HUES64 (cell line): ENCODE data around the gene XPOT.

Experiments used
- H3K27ac ChIP-seq: 2 replicates; pipeline ENCODE4 v1.7.0; 2013; ENCODE audit warnings: low read depth, low read length, inconsistent platforms
- H3K27me3 ChIP-seq: 2 replicates; pipeline ENCODE4 v1.6.1; 2013; ENCODE audit warnings: mild to moderate bottlenecking, low read length; ENCODE audit not compliant: insufficient read depth
- H3K36me3 ChIP-seq: 2 replicates; pipeline ENCODE4 v1.6.1; 2013; ENCODE audit warnings: mild to moderate bottlenecking, low read length; ENCODE audit not compliant: insufficient read depth
- H3K4me1 ChIP-seq: 2 replicates; pipeline ENCODE4 v1.6.1; 2013; ENCODE audit warnings: mild to moderate bottlenecking, low read length, moderate library complexity; ENCODE audit not compliant: insufficient read depth
- H3K4me3 ChIP-seq: 2 replicates; pipeline ENCODE4 v1.5.1; 2013; ENCODE audit warnings: mild to moderate bottlenecking, low read length, moderate library complexity
- H3K9ac ChIP-seq: 2 replicates; pipeline ENCODE4 v1.6.1; 2013; ENCODE audit warnings: mild to moderate bottlenecking, low read depth, low read length
- H3K9me3 ChIP-seq: 2 replicates; pipeline ENCODE4 v1.6.1; 2013; ENCODE audit warnings: low read depth, low read length; ENCODE audit not compliant: insufficient read depth
- WGBS: fragments of 150-250, 120-280 bp; methylation state at CpG from one replicate; pipeline ENCODE4 v1.1.7; 2013; ENCODE audit warnings: missing lambda C conversion rate; 5-methylcytosine and 5-hydroxymethylcytosine counted together

Gene XPOT

GRCh38 chr12:64427988-64428387, 23.8 kb downstream of the XPOT start:
- H3K36me3 ChIP-seq = peaks cover 100% of the 10 kb centered on the region
- WGBS = no CpG with 5 or more reads among the region's 1 CpG
- no peak overlapping the region for H3K9ac ChIP-seq
- H3K27me3 ChIP-seq = no peaks in the 10 kb centered on the region
- H3K27ac ChIP-seq = no peak overlapping the region
- H3K9me3 ChIP-seq = no peaks in the 10 kb centered on the region
- H3K4me1 ChIP-seq = no peaks in the 10 kb centered on the region
- no peak overlapping the region for H3K4me3 ChIP-seq

GRCh38 chr12:64428956-64429355, 24.8 kb downstream of the XPOT start:
- peaks cover 100% of the 10 kb centered on the region for H3K36me3 ChIP-seq
- 94% methylated on average over 4 of the region's 4 CpGs for WGBS

GRCh38 chr12:64430886-64431285, 26.7 kb downstream of the XPOT start:
- no peaks in the 10 kb centered on the region for H3K4me1 ChIP-seq
- no peaks in the 10 kb centered on the region for H3K27me3 ChIP-seq
- WGBS = 98% methylated on average over 2 of the region's 2 CpGs
- H3K4me3 ChIP-seq = no peak overlapping the region
- no peak overlapping the region for H3K27ac ChIP-seq
- peaks cover 100% of the 10 kb centered on the region for H3K36me3 ChIP-seq
- no peak overlapping the region for H3K9ac ChIP-seq
- no peaks in the 10 kb centered on the region for H3K9me3 ChIP-seq

More at GRCh38 chr12:64428956-64429355, 24.8 kb downstream of the XPOT start:
- Histone ChIP-seq H3K27ac (no peak overlapping the region), H3K9ac (no peak overlapping the region), H3K4me1 (no peaks in the 10 kb centered on the region), H3K4me3 (no peak overlapping the region), H3K9me3 (no peaks in the 10 kb centered on the region), H3K27me3 (no peaks in the 10 kb centered on the region)

- Histone ChIP-seq H3K4me1 (no peaks in the 10 kb centered on the region), H3K27ac (no peak overlapping the region), H3K4me3 (no peak overlapping the region), H3K9me3 (no peaks in the 10 kb centered on the region), H3K27me3 (no peaks in the 10 kb centered on the region), H3K9ac (no peak overlapping the region), H3K36me3 (peaks cover 99% of the 10 kb centered on the region)
- 100% methylated on average over 4 of the region's 4 CpGs for WGBS
Measured at GRCh38 chr12:64431791-64432190, 27.6 kb downstream of the XPOT start.

- Histone ChIP-seq H3K4me1 (no peaks in the 10 kb centered on the region), H3K27me3 (no peaks in the 10 kb centered on the region), H3K9ac (no peak overlapping the region), H3K4me3 (no peak overlapping the region), H3K27ac (no peak overlapping the region), H3K9me3 (no peaks in the 10 kb centered on the region), H3K36me3 (peaks cover 99% of the 10 kb centered on the region)
- WGBS = 96% methylated on average over 5 of the region's 5 CpGs
Measured at GRCh38 chr12:64433915-64434314, 29.7 kb downstream of the XPOT start.

- no peak overlapping the region for H3K9ac ChIP-seq
- 100% methylated on average over 1 of the region's 1 CpG for WGBS
- no peak overlapping the region for H3K4me3 ChIP-seq
- no peaks in the 10 kb centered on the region for H3K4me1 ChIP-seq
- no peaks in the 10 kb centered on the region for H3K27me3 ChIP-seq
- H3K9me3 ChIP-seq = no peaks in the 10 kb centered on the region
- no peak overlapping the region for H3K27ac ChIP-seq
- peaks cover 97% of the 10 kb centered on the region for H3K36me3 ChIP-seq
Measured at GRCh38 chr12:64440100-64440499, 35.9 kb downstream of the XPOT start.

- peaks cover 89% of the 10 kb centered on the region for H3K36me3 ChIP-seq
- H3K4me3 ChIP-seq = no peak overlapping the region
- no peaks in the 10 kb centered on the region for H3K9me3 ChIP-seq
- WGBS = 90% methylated on average over 2 of the region's 2 CpGs
- no peaks in the 10 kb centered on the region for H3K27me3 ChIP-seq
- peaks cover 7% of the 10 kb centered on the region for H3K4me1 ChIP-seq
- H3K9ac ChIP-seq = no peak overlapping the region
- H3K27ac ChIP-seq = no peak overlapping the region
Measured at GRCh38 chr12:64445490-64445889, 41.3 kb downstream of the XPOT start.

GRCh38 chr12:64446295-64446694, 42.1 kb downstream of the XPOT start:
- H3K36me3 ChIP-seq = peaks cover 81% of the 10 kb centered on the region
- 86% methylated on average over 1 of the region's 1 CpG for WGBS

GRCh38 chr12:64450057-64450640, 46.0 kb downstream of the XPOT start:
- 0 out of 2 replicates have a peak overlapping the region, but pooled peaks have one; percentile 15 for H3K9ac ChIP-seq
- peak overlapping the region; percentile 85 for H3K27ac ChIP-seq

More at GRCh38 chr12:64446295-64446694, 42.1 kb downstream of the XPOT start:
- Histone ChIP-seq H3K4me1 (peaks cover 13% of the 10 kb centered on the region), H3K9ac (no peak overlapping the region), H3K4me3 (no peak overlapping the region), H3K27me3 (no peaks in the 10 kb centered on the region), H3K27ac (no peak overlapping the region), H3K9me3 (no peaks in the 10 kb centered on the region)

GRCh38 chr12:64450711-64451486, 46.7 kb downstream of the XPOT start:
- peak overlapping the region; percentile 96 for H3K4me3 ChIP-seq
- H3K36me3 ChIP-seq = peaks cover 41% of the 10 kb centered on the region
- 17% methylated on average over 8 of the region's 8 CpGs for WGBS
- peaks cover 21% of the 10 kb centered on the region for H3K4me1 ChIP-seq
- peak overlapping the region; percentile 85 for H3K27ac ChIP-seq
- H3K9ac ChIP-seq = peak overlapping the region; percentile 87
- H3K27me3 ChIP-seq = no peaks in the 10 kb centered on the region
- no peaks in the 10 kb centered on the region for H3K9me3 ChIP-seq

More at GRCh38 chr12:64450057-64450640, 46.0 kb downstream of the XPOT start:
- H3K4me1 ChIP-seq = peaks cover 21% of the 10 kb centered on the region
- H3K4me3 ChIP-seq = peak overlapping the region; percentile 96
- H3K36me3 ChIP-seq = peaks cover 44% of the 10 kb centered on the region
- no peaks in the 10 kb centered on the region for H3K27me3 ChIP-seq
- WGBS = 62% methylated on average over 2 of the region's 2 CpGs
- no peaks in the 10 kb centered on the region for H3K9me3 ChIP-seq

GRCh38 chr12:64451687-64452558, 47.7 kb downstream of the XPOT start, which contains the start of gene TBK1:
Gene TBK1, plus strand, starts transcription at chr12:64452120. Its CDS starts 3,751 bp downstream, at chr12:64455871.
- Histone ChIP-seq H3K9me3 (no peaks in the 10 kb centered on the region), H3K36me3 (peaks cover 37% of the 10 kb centered on the region), H3K4me1 (peaks cover 21% of the 10 kb centered on the region), H3K9ac (peak within 1 kb of the TSS; percentile 87), H3K4me3 (peak within 1 kb of the TSS; percentile 96), H3K27ac (peak within 1 kb of the TSS; percentile 85), H3K27me3 (no peaks in the 10 kb centered on the region)
- under 1% methylated on average over 94 of the region's 94 CpGs for WGBS
